B cell (primary cell): Measurements from ENCODE around the gene PCDH9. TPM values are rescaled to one million over a fixed set of nuclear protein-coding genes. Genes with fewer than 3 reads are reported as not detected.

Experiments used
- ATAC-seq: fragments of 200-7000 bp; cut with Tn5 transposase; one replicate; pipeline ENCODE4 v1.10.0; 2021; ENCODE audit warnings: low read depth, mild to moderate bottlenecking, moderate number of reproducible peaks, moderate library complexity
- CTCF ChIA-PET: fragments of 350-600 bp; sonication (Branson Sonifier 250); formaldehyde crosslinking; loops from one replicate; lab custom pipeline; 2021; ENCODE audit warnings: antibody characterized with exemption, inconsistent platforms; lab: Charles Lee
- POLR2A ChIA-PET: fragments of 350-600 bp; sonication (Branson Sonifier 250); formaldehyde crosslinking; loops from one replicate; lab custom pipeline; 2021; ENCODE audit warnings: antibody characterized with exemption; lab: Charles Lee
- DNase-seq: peaks from one replicate; pipeline ENCODE4 v3.0.0; 2013
- H2AFZ ChIP-seq: 2 replicates; pipeline ENCODE4 v1.6.1; 2012; ENCODE audit warnings: mild to moderate bottlenecking, low read depth, low read length; ENCODE audit not compliant: insufficient read depth, poor library complexity, severe bottlenecking
- H3K27ac ChIP-seq, 2 donors: 1 replicate in 1 of 2; 2 replicates in 1 of 2; pipeline ENCODE4 v1.5.1; 2012 to 2013; ENCODE audit warnings: low read length in 2 of 2, mild to moderate bottlenecking in 2 of 2, moderate library complexity in 1 of 2
- H3K27me3 ChIP-seq, 4 experiments: fragments of 200-600 bp in 1 of 4; sonication (generic) in 1 of 4; replicated peaks in 1 of 4; 1 replicate in 2 of 4; 2 replicates in 2 of 4; pipeline versions ENCODE4 v1.6.1 to v1.7.0; 2013 to 2016; ENCODE audit warnings: low read length in 3 of 4, mild to moderate bottlenecking in 2 of 4, mixed read lengths in 1 of 4, moderate library complexity in 1 of 4; ENCODE audit not compliant: insufficient read depth in 4 of 4, control insufficient read depth in 3 of 4; ENCODE audit errors: control extremely low read depth in 1 of 4
- H3K36me3 ChIP-seq, 2 experiments: replicated peaks in 1 of 2; 1 replicate in 1 of 2; 2 replicates in 1 of 2; pipeline versions ENCODE4 v1.6.1 to v1.7.1; 2013; ENCODE audit warnings: low read length in 1 of 2; ENCODE audit not compliant: insufficient read depth in 2 of 2, control insufficient read depth in 1 of 2; ENCODE audit errors: control extremely low read depth in 1 of 2, extremely low read depth in 1 of 2
- H3K4me1 ChIP-seq, 2 donors: fragments of 200-600 bp in 1 of 2; sonication (generic) in 1 of 2; 1 replicate in 1 of 2; 2 replicates in 1 of 2; pipeline versions ENCODE4 v1.5.1 to v1.6.1; 2013 to 2017; ENCODE audit warnings: low read length in 2 of 2; ENCODE audit not compliant: control insufficient read depth in 2 of 2, insufficient read depth in 2 of 2
- H3K4me2 ChIP-seq: replicated peaks from 2 replicates; pipeline ENCODE3; 2012; ENCODE audit warnings: mild to moderate bottlenecking, low read depth, low read length; ENCODE audit not compliant: poor library complexity, severe bottlenecking
- H3K4me3 ChIP-seq, 5 experiments: fragments of 200-600 bp in 1 of 5; sonication (generic) in 1 of 5; 1 replicate in 3 of 5; 2 replicates in 2 of 5; pipeline versions ENCODE4 v1.5.1 to v1.7.0; 2011 to 2016; ENCODE audit warnings: low read length in 4 of 5, mild to moderate bottlenecking in 4 of 5, low read depth in 2 of 5, control low read depth in 1 of 5, moderate library complexity in 1 of 5; ENCODE audit not compliant: insufficient read depth in 1 of 5; ENCODE audit errors: control extremely low read depth in 1 of 5, extremely low read depth in 1 of 5
- H3K79me2 ChIP-seq: fragments of 200-600 bp; sonication (generic); one replicate; pipeline ENCODE4 v1.6.0; 2016; ENCODE audit warnings: low read length; ENCODE audit not compliant: control insufficient read depth, insufficient read depth
- H3K9ac ChIP-seq: fragments of 200-600 bp; sonication (generic); 2 replicates; pipeline ENCODE4 v1.6.1; 2017; ENCODE audit warnings: mild to moderate bottlenecking, low read length, moderate library complexity
- H3K9me3 ChIP-seq, 3 donors: one replicate each; pipeline versions ENCODE4 v1.6.1 to v1.7.1; 2013; ENCODE audit warnings: low read length in 2 of 3; ENCODE audit not compliant: control insufficient read depth in 2 of 3, insufficient read depth in 1 of 3; ENCODE audit errors: control extremely low read depth in 1 of 3
- H4K20me1 ChIP-seq: 2 replicates; pipeline ENCODE4 v1.6.0; 2012; ENCODE audit warnings: mild to moderate bottlenecking, low read length; ENCODE audit not compliant: insufficient read depth, control insufficient read depth, poor library complexity, severe bottlenecking
- H3K27ac Mint-ChIP-seq: one replicate; pipeline ENCODE4 v1.8.0; 2021; ENCODE audit warnings: mixed read lengths
- H3K27me3 Mint-ChIP-seq: one replicate; pipeline ENCODE4 v1.8.0; 2021; ENCODE audit warnings: mixed read lengths
- H3K4me1 Mint-ChIP-seq: one replicate; pipeline ENCODE4 v1.8.0; 2021; ENCODE audit warnings: mixed read lengths
- H3K4me3 Mint-ChIP-seq: one replicate; pipeline ENCODE4 v1.8.0; 2021; ENCODE audit warnings: mixed read lengths
- H3K9me3 Mint-ChIP-seq: one replicate; pipeline ENCODE4 v1.8.0; 2022; ENCODE audit warnings: mixed read lengths; ENCODE audit not compliant: insufficient read depth
- EZH2 ChIP-seq: IDR thresholded peaks from 2 replicates; pipeline ENCODE4 v1.6.1; 2012; ENCODE audit warnings: borderline replicate concordance, low read depth, mild to moderate bottlenecking, moderate library complexity, low read length; ENCODE audit not compliant: insufficient read depth, poor library complexity, severe bottlenecking
- WGBS: methylation state at CpG from one replicate; pipeline ENCODE4 v1.1.5; 2013; ENCODE audit warnings: missing lambda C conversion rate; ENCODE audit not compliant: insufficient coverage; 5-methylcytosine and 5-hydroxymethylcytosine counted together
- intact Hi-C: fragments of 100-400 bp; cut with micrococcal nuclease; formaldehyde crosslinking; loops from one replicate; pipeline ENCODE4 v1.10.0; 2022
- polyA plus RNA-seq: library from polyadenylated mRNA; depleted of rRNA; stranded (reverse); fragments of >200 nt; gene quantifications from 2 replicates; pipeline ENCODE4 v1.2.3, GENCODE V29; 2012
- total RNA-seq, 2 donors: library from RNA; stranded (reverse); fragments of 120-200 nt in 1 of 2; gene quantifications; 1 replicate in 1 of 2; 2 replicates in 1 of 2; pipeline versions ENCODE4 v1.2.3 to v1.2.4, GENCODE V29; 2013 to 2022
- TF ChIP-seq, protein P1 (sequence below): fragments of 200-600 bp; IDR thresholded peaks from one replicate; pipeline ENCODE4 v1.8.0; 2022; ENCODE audit warnings: antibody characterized with exemption, mild to moderate bottlenecking

PCDH9 gene
- total and polyA plus RNA-seq, 2 donors (not counting 1 experiment from before 2014, with no cell fraction given) = 13.1 to 21.8 TPM

DNA sequence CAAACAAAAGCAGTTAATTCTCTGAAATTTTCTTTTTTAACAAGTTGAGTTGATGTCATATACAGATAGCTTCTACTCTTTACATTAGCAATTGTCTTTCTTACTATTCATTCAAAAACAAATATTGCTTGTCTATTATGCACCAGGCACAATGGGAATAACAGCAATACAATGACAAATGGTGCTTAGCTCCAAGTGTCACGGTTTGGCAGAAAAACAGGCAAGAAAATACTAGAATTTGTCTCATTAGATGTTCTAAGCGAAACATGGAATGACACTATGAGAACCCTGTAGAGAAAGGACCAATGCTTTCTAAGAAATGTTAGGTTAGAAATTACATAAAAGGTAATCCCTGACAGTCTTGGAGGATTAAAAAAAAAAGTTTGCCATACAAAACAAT, 187.6 kb downstream of the PCDH9 start:
- Mint-ChIP-seq H3K27me3 (no peaks in the 10 kb centered on the region), H3K4me1 (no peaks in the 10 kb centered on the region), H3K27ac (no peak overlapping the region), H3K4me3 (no peak overlapping the region), H3K9me3 (no peaks in the 10 kb centered on the region)
- intact Hi-C loops = no loop called here
- no peaks in the 10 kb centered on the region for H3K79me2 ChIP-seq
- no peak overlapping the region for H3K9ac ChIP-seq
- no peaks in the 10 kb centered on the region for H3K27me3 ChIP-seq
- no peak overlapping the region for H3K4me2 ChIP-seq
- no peaks in the 10 kb centered on the region for H4K20me1 ChIP-seq
- H3K9me3 ChIP-seq = peaks cover 0 to 1% (median 0%) of the 10 kb centered on the region in 3 donors
- H3K27ac ChIP-seq = no peak overlapping the region
- ChIA-PET POLR2A (no interaction called here), CTCF (no interaction called here)
- no peak overlapping the region for H3K4me3 ChIP-seq
- no peak for ATAC-seq
- no peaks in the 10 kb centered on the region for H3K36me3 ChIP-seq
- DNase-seq = no peak
- TF ChIP-seq, protein P1, sequence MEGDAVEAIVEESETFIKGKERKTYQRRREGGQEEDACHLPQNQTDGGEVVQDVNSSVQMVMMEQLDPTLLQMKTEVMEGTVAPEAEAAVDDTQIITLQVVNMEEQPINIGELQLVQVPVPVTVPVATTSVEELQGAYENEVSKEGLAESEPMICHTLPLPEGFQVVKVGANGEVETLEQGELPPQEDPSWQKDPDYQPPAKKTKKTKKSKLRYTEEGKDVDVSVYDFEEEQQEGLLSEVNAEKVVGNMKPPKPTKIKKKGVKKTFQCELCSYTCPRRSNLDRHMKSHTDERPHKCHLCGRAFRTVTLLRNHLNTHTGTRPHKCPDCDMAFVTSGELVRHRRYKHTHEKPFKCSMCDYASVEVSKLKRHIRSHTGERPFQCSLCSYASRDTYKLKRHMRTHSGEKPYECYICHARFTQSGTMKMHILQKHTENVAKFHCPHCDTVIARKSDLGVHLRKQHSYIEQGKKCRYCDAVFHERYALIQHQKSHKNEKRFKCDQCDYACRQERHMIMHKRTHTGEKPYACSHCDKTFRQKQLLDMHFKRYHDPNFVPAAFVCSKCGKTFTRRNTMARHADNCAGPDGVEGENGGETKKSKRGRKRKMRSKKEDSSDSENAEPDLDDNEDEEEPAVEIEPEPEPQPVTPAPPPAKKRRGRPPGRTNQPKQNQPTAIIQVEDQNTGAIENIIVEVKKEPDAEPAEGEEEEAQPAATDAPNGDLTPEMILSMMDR = no peak
- no peak for TF ChIP-seq EZH2
- no peaks in the 10 kb centered on the region for H3K4me1 ChIP-seq
- 100% methylated on average over 1 of the region's 2 CpGs for WGBS
- no peak overlapping the region for H2AFZ ChIP-seq

DNA sequence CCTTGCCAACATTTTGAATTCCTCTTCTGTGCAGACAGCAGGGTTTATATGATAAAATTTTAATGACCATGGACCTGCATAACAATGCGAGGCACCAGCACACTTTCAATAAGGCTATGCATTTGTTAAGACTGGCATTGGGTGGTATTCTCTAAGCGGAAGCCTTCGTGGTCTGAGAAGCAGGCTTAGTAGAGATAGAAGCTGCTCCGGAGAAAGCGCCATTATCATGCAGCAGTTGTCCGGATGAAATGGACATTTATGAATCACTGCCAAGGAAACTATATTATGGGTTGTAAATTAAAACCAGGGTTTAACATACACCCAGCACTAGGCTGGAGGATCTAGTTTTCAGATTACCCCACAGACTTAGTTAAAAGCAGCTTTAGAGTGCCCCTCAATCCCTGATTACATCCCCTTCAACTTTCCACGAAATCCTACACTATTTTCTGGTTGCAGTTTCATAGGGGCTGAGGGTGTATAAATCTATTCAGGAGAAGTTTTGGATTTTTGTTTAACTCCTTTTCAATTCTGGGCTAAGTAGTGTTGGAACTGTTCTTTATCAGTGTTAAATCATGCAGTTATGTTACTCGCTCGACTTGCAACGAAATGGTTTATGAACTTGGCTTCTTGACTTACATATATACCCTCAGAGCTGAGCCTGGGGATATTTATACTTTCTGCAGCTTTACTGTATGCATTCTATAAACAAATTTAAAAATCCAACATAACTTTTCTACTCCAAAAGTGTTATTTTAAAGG, 193.3 kb downstream of the PCDH9 start:
- intact Hi-C loops = no loop called here
- WGBS = 100% methylated on average over 3 of the region's 10 CpGs

More for the DNA sequence above, 193.3 kb downstream of the PCDH9 start:
- Mint-ChIP-seq H3K4me1 (peaks cover 10% of the 10 kb centered on the region), H3K27me3 (no peaks in the 10 kb centered on the region), H3K9me3 (no peaks in the 10 kb centered on the region), H3K27ac (no peak overlapping the region), H3K4me3 (no peak overlapping the region)
- Histone ChIP-seq H4K20me1 (no peaks in the 10 kb centered on the region), H3K4me2 (no peak overlapping the region), H2AFZ (no peak overlapping the region), H3K4me3 (no peak overlapping the region), H3K79me2 (no peaks in the 10 kb centered on the region), H3K9me3 (no peaks in the 10 kb centered on the region), H3K27ac (no peak overlapping the region), H3K4me1 (peaks cover 6 to 9% of the 10 kb centered on the region in 2 donors), H3K27me3 (no peaks in the 10 kb centered on the region), H3K9ac (no peak overlapping the region), H3K36me3 (no peaks in the 10 kb centered on the region)
- ChIA-PET CTCF (no interaction called here), POLR2A (no interaction called here)
- DNase-seq (no peak), ATAC-seq (no peak)
- TF ChIP-seq EZH2 = no peak
